Activated CD4-positive, alpha-beta T cell treated with anti-CD3 and anti-CD28 coated beads for 36 hours (primary cell): Measurements from ENCODE around the gene RAPGEF2. TPM values are rescaled to one million over a fixed set of nuclear protein-coding genes. Genes with fewer than 3 reads are reported as not detected.
"Not testable (repeated sequence)": the region's sequence is repeated elsewhere in the genome, so short reads cannot be mapped to it uniquely, and the experiment has no call there.

Source experiments
- ATAC-seq: fragments of 200-7000 bp; cut with Tn5 transposase; one replicate; pipeline ENCODE4 v1.10.0; 2021; ENCODE audit warnings: mild to moderate bottlenecking, moderate library complexity
- CTCF ChIA-PET: fragments of 350-600 bp; sonication (Branson Sonifier 250); formaldehyde crosslinking; loops from one replicate; lab custom pipeline; 2021; ENCODE audit warnings: antibody characterized with exemption; lab: Charles Lee
- POLR2A ChIA-PET: fragments of 350-600 bp; sonication (Branson Sonifier 250); formaldehyde crosslinking; loops from one replicate; lab custom pipeline; 2021; ENCODE audit warnings: antibody characterized with exemption, inconsistent platforms; lab: Charles Lee
- DNase-seq: peaks from one replicate; pipeline ENCODE4 v3.0.0-alpha.2; 2020
- H3K27ac Mint-ChIP-seq: one replicate; pipeline ENCODE4 v1.8.0; 2021; ENCODE audit warnings: mixed read lengths
- H3K27me3 Mint-ChIP-seq: one replicate; pipeline ENCODE4 v1.8.0; 2021; ENCODE audit warnings: mixed read lengths
- H3K36me3 Mint-ChIP-seq: one replicate; pipeline ENCODE4 v1.8.0; 2021; ENCODE audit warnings: low read depth, mixed read lengths
- H3K4me1 Mint-ChIP-seq: one replicate; pipeline ENCODE4 v1.8.0; 2021; ENCODE audit warnings: mixed read lengths
- H3K4me3 Mint-ChIP-seq: one replicate; pipeline ENCODE4 v1.8.0; 2021; ENCODE audit warnings: mild to moderate bottlenecking, moderate library complexity, mixed read lengths
- H3K9me3 Mint-ChIP-seq: one replicate; pipeline ENCODE4 v1.8.0; 2021; ENCODE audit warnings: low read depth, mixed read lengths
- intact Hi-C, 2 experiments: fragments of 100-400 bp; cut with DNase I in 1 of 2; cut with micrococcal nuclease in 1 of 2; formaldehyde crosslinking; loops; one replicate each; pipeline versions ENCODE4 v1.14.2 to v1.15.1; 2022 to 2024; cut with DNase I, micrococcal nuclease
- total RNA-seq, 2 experiments: library from RNA; stranded (reverse); gene quantifications; one replicate each; pipeline ENCODE4 v1.2.3, GENCODE V29; 2021

Gene RAPGEF2
- total RNA-seq, 2 experiments from 2014 or later = 18.5 to 20.2 TPM

- Mint-ChIP-seq H3K27ac (peak overlapping the region; percentile 29), H3K27me3 (peaks cover 2% of the 10 kb centered on the region), H3K4me3 (peak overlapping the region; percentile 60), H3K36me3 (no peaks in the 10 kb centered on the region), H3K9me3 (no peaks in the 10 kb centered on the region), H3K4me1 (peaks cover 44% of the 10 kb centered on the region)
- DNase-seq (no peak), ATAC-seq (no peak)
- CTCF ChIA-PET = interaction anchor here (0.5 to 1.1 kb wide), 2 partner anchors 10 to 119 kb away, joined by 3 read pairs; no protein-coding TSS in a partner anchor
- intact Hi-C loops = loop anchor here (1.0 to 5.0 kb wide), 3 partner anchors 73 to 431 kb away; partner anchors contain the start of gene C4orf46 (in 1 of the 2)
- POLR2A ChIA-PET = interaction anchor here (0.6 kb wide), 1 partner anchor 212 kb away, joined by 3 read pairs; no protein-coding TSS in a partner anchor
These were observed 774 bp upstream of the RAPGEF2 start for GRCh38 chr4:159101988-159102621.

GRCh38 chr4:159103384-159103990, 608 bp downstream of the RAPGEF2 start:
- Mint-ChIP-seq H3K27me3 (peaks cover 2% of the 10 kb centered on the region), H3K36me3 (no peaks in the 10 kb centered on the region), H3K27ac (no peak overlapping the region), H3K9me3 (no peaks in the 10 kb centered on the region), H3K4me1 (peaks cover 54% of the 10 kb centered on the region), H3K4me3 (peak overlapping the region; percentile 73)
- POLR2A ChIA-PET = no interaction called here
- peak; percentile 31 for ATAC-seq
- DNase-seq = peak; percentile 67
- intact Hi-C loops = loop anchor here (1.0 to 5.0 kb wide), 6 partner anchors 26 to 433 kb away; partner anchors contain the start of genes C4orf46 (in 1 of the 2), ETFDH (in 1 of the 2) and PPID (in 1 of the 2)
- CTCF ChIA-PET = no interaction called here

GRCh38 chr4:159104694-159105414, 2.0 kb downstream of the RAPGEF2 start:
- H3K9me3 Mint-ChIP-seq = no peaks in the 10 kb centered on the region
- H3K27me3 Mint-ChIP-seq = no peaks in the 10 kb centered on the region
- H3K4me1 Mint-ChIP-seq = peaks cover 64% of the 10 kb centered on the region
- ChIA-PET POLR2A (interaction anchor here (0.5 to 0.6 kb wide), 2 partner anchors 11 to 58 kb away, joined by 3 to 5 read pairs; no protein-coding TSS in a partner anchor), CTCF (no interaction called here)
- ATAC-seq = no peak
- peak; percentile 43 for DNase-seq
- peak overlapping the region; percentile 98 for H3K4me3 Mint-ChIP-seq
- intact Hi-C loops = loop anchor here (5.0 kb wide), 4 partner anchors 72 to 383 kb away; partner anchors contain the start of gene PPID (in 1 of the 2)
- H3K27ac Mint-ChIP-seq = peak overlapping the region; percentile 91
- H3K36me3 Mint-ChIP-seq = no peaks in the 10 kb centered on the region

GRCh38 chr4:159105761-159106243, 2.9 kb downstream of the RAPGEF2 start:
- no peak for ATAC-seq
- Mint-ChIP-seq H3K27ac (peak overlapping the region; percentile 91), H3K36me3 (no peaks in the 10 kb centered on the region), H3K4me1 (peaks cover 62% of the 10 kb centered on the region), H3K4me3 (peak overlapping the region; percentile 98), H3K9me3 (no peaks in the 10 kb centered on the region), H3K27me3 (no peaks in the 10 kb centered on the region)
- DNase-seq = peak; percentile 32
- intact Hi-C loops = loop anchor here (2.0 to 5.0 kb wide), 5 partner anchors 29 to 384 kb away; partner anchors contain the start of gene PPID (in 1 of the 2)
- ChIA-PET CTCF (no interaction called here), POLR2A (no interaction called here)

GRCh38 chr4:159106636-159107035, 3.8 kb downstream of the RAPGEF2 start:
- Mint-ChIP-seq H3K27ac (peak overlapping the region; percentile 92), H3K4me1 (peaks cover 60% of the 10 kb centered on the region), H3K9me3 (no peaks in the 10 kb centered on the region), H3K27me3 (no peaks in the 10 kb centered on the region), H3K36me3 (peaks cover 3% of the 10 kb centered on the region), H3K4me3 (peak overlapping the region; percentile 64)
- POLR2A ChIA-PET = no interaction called here
- DNase-seq = no peak
- intact Hi-C loops = loop anchor here (1.0 to 5.0 kb wide), 6 partner anchors 29 to 384 kb away; partner anchors contain the start of gene PPID (in 1 of the 2)
- CTCF ChIA-PET = interaction anchor here (1.1 kb wide), 1 partner anchor 19 kb away, joined by 3 read pairs; no protein-coding TSS in a partner anchor
- no peak for ATAC-seq

GRCh38 chr4:159107203-159107925, 4.5 kb downstream of the RAPGEF2 start:
- Mint-ChIP-seq H3K4me3 (peak overlapping the region; percentile 64), H3K9me3 (no peaks in the 10 kb centered on the region), H3K27ac (peak overlapping the region; percentile 92), H3K27me3 (no peaks in the 10 kb centered on the region), H3K4me1 (peaks cover 56% of the 10 kb centered on the region), H3K36me3 (peaks cover 3% of the 10 kb centered on the region)
- ATAC-seq = no peak
- no peak for DNase-seq
- ChIA-PET POLR2A (interaction anchor here (0.6 kb wide), 1 partner anchor 53 kb away, joined by 3 read pairs; no protein-coding TSS in a partner anchor), CTCF (interaction anchor here (0.7 to 1.9 kb wide), 5 partner anchors 19 to 131 kb away, joined by 3 to 5 read pairs (median 3); no protein-coding TSS in a partner anchor)
- intact Hi-C loops = loop anchor here (1.0 to 5.0 kb wide), 6 partner anchors 30 to 385 kb away; partner anchors contain the start of gene PPID (in 1 of the 2)

- H3K4me1 Mint-ChIP-seq = peaks cover 56% of the 10 kb centered on the region
- intact Hi-C loops = loop anchor here in 1 of 2 experiments (5.0 kb wide), 3 partner anchors 69 to 386 kb away; partner anchors contain the start of gene PPID
- peaks cover 6% of the 10 kb centered on the region for H3K36me3 Mint-ChIP-seq
- no peak overlapping the region for H3K27ac Mint-ChIP-seq
- DNase-seq (no peak), ATAC-seq (no peak)
- H3K27me3 Mint-ChIP-seq = no peaks in the 10 kb centered on the region
- H3K4me3 Mint-ChIP-seq = no peak overlapping the region
- CTCF ChIA-PET = interaction anchor here (1.0 to 1.9 kb wide), 3 partner anchors 39 to 98 kb away, joined by 3 to 5 read pairs (median 3); no protein-coding TSS in a partner anchor
- POLR2A ChIA-PET = no interaction called here
- H3K9me3 Mint-ChIP-seq = no peaks in the 10 kb centered on the region
These were observed 5.2 kb downstream of the RAPGEF2 start for GRCh38 chr4:159108124-159108523.

- peaks cover 11% of the 10 kb centered on the region for H3K36me3 Mint-ChIP-seq
- ChIA-PET CTCF (interaction anchor here (1.1 to 1.3 kb wide), 2 partner anchors 10 to 260 kb away, joined by 3 to 4 read pairs; no protein-coding TSS in a partner anchor), POLR2A (no interaction called here)
- H3K27ac Mint-ChIP-seq = no peak overlapping the region
- DNase-seq = no peak
- peaks cover 49% of the 10 kb centered on the region for H3K4me1 Mint-ChIP-seq
- H3K9me3 Mint-ChIP-seq = no peaks in the 10 kb centered on the region
- no peak overlapping the region for H3K4me3 Mint-ChIP-seq
- intact Hi-C loops = no loop called here
- ATAC-seq = no peak
- no peaks in the 10 kb centered on the region for H3K27me3 Mint-ChIP-seq
These were observed 8.1 kb downstream of the RAPGEF2 start for GRCh38 chr4:159110961-159111360.

GRCh38 chr4:159111416-159111815, 8.5 kb downstream of the RAPGEF2 start:
- intact Hi-C loops = no loop called here
- Mint-ChIP-seq H3K27ac (no peak overlapping the region), H3K4me3 (no peak overlapping the region), H3K36me3 (peaks cover 11% of the 10 kb centered on the region), H3K27me3 (no peaks in the 10 kb centered on the region), H3K9me3 (no peaks in the 10 kb centered on the region), H3K4me1 (peaks cover 51% of the 10 kb centered on the region)
- ATAC-seq (no peak), DNase-seq (no peak)
- ChIA-PET CTCF (interaction anchor here (1.1 to 1.3 kb wide), 2 partner anchors 9 to 260 kb away, joined by 3 to 4 read pairs; no protein-coding TSS in a partner anchor), POLR2A (no interaction called here)

- H3K27me3 Mint-ChIP-seq, ATAC-seq, H3K4me3 Mint-ChIP-seq, POLR2A ChIA-PET, H3K9me3 Mint-ChIP-seq, H3K27ac Mint-ChIP-seq, intact Hi-C loops, DNase-seq: not testable (repeated sequence)
- Mint-ChIP-seq H3K4me1 (peaks cover 52% of the 10 kb centered on the region), H3K36me3 (peaks cover 11% of the 10 kb centered on the region)
- CTCF ChIA-PET = interaction anchor here (0.6 kb wide), 1 partner anchor 79 kb away, joined by 3 read pairs; no protein-coding TSS in a partner anchor
These were observed 10.5 kb downstream of the RAPGEF2 start for GRCh38 chr4:159113366-159113765.
